HepG2 (cell line): ENCODE measurements around the gene RGS2. TPM values are rescaled to one million over a fixed set of nuclear protein-coding genes. Genes with fewer than 3 reads are reported as not detected.

Experiments
- DMAP1 ChIP-seq: IDR thresholded peaks from 2 replicates; pipeline ENCODE4 v1.6.1; 2016
- EEA1 ChIP-seq: sonication (generic); formaldehyde crosslinking; IDR thresholded peaks from 2 replicates; pipeline ENCODE4 v1.5.1; 2020; ENCODE audit warnings: mild to moderate bottlenecking, missing genetic modification reagents, borderline replicate concordance
- ELF3 ChIP-seq: IDR thresholded peaks from 2 replicates; pipeline ENCODE4 v1.6.1; 2016; ENCODE audit warnings: missing genetic modification reagents, missing compliant biosample characterization
- ELF4 ChIP-seq: sonication (generic); formaldehyde crosslinking; IDR thresholded peaks from 2 replicates; pipeline ENCODE4 v1.5.0; 2020; ENCODE audit warnings: missing genetic modification reagents, mild to moderate bottlenecking, moderate library complexity, borderline replicate concordance
- HDAC2 ChIP-seq: sonication (generic); formaldehyde crosslinking; IDR thresholded peaks from 2 replicates; pipeline ENCODE4 v1.4.0; 2020; ENCODE audit warnings: missing genetic modification reagents
- PAWR ChIP-seq: sonication (generic); formaldehyde crosslinking; IDR thresholded peaks from 2 replicates; pipeline ENCODE4 v1.4.0; 2020; ENCODE audit warnings: missing genetic modification reagents, mild to moderate bottlenecking, borderline replicate concordance
- REL ChIP-seq: sonication (generic); formaldehyde crosslinking; conservative IDR thresholded peaks from 2 replicates; pipeline ENCODE4 v1.8.0; 2022; ENCODE audit warnings: mild to moderate bottlenecking, missing genetic modification reagents, moderate library complexity
- RNF2 ChIP-seq: fragments of 450-650 bp; conservative IDR thresholded peaks from 2 replicates; pipeline ENCODE4 v1.6.1; 2016; ENCODE audit warnings: low read depth
- SIX4 ChIP-seq: sonication (generic); formaldehyde crosslinking; IDR thresholded peaks from 2 replicates; pipeline ENCODE4 v1.4.0; 2020; ENCODE audit warnings: missing genetic modification reagents
- THAP11 ChIP-seq: IDR thresholded peaks from 2 replicates; pipeline ENCODE4 v1.6.1; 2016; ENCODE audit warnings: missing biosample characterization, missing genetic modification reagents
- ZKSCAN5 ChIP-seq: sonication (generic); formaldehyde crosslinking; IDR thresholded peaks from 2 replicates; pipeline ENCODE4 v1.5.1; 2020; ENCODE audit warnings: mild to moderate bottlenecking, missing genetic modification reagents
- ZNF260 ChIP-seq: sonication (generic); formaldehyde crosslinking; IDR thresholded peaks from 2 replicates; pipeline ENCODE4 v1.4.0; 2020; ENCODE audit warnings: missing genetic modification reagents, low read depth, mild to moderate bottlenecking, borderline replicate concordance
- ZNF264 ChIP-seq: sonication (generic); formaldehyde crosslinking; IDR thresholded peaks from 2 replicates; pipeline ENCODE4 v1.4.0; 2020; ENCODE audit warnings: missing genetic modification reagents
- ZNF34 ChIP-seq: sonication (generic); formaldehyde crosslinking; IDR thresholded peaks from 2 replicates; pipeline ENCODE4 v1.4.0; 2020; ENCODE audit warnings: mild to moderate bottlenecking, missing genetic modification reagents, borderline replicate concordance
- ZNF768 ChIP-seq: sonication (generic); formaldehyde crosslinking; IDR thresholded peaks from 2 replicates; pipeline ENCODE4 v1.4.0; 2020; ENCODE audit warnings: missing genetic modification reagents
- ZNF883 ChIP-seq: sonication (generic); formaldehyde crosslinking; IDR thresholded peaks from 2 replicates; pipeline ENCODE4 v1.5.1; 2020; ENCODE audit warnings: mild to moderate bottlenecking, missing genetic modification reagents; ENCODE audit errors: not compliant biosample characterization
- polyA plus RNA-seq, 8 experiments: library from polyadenylated mRNA; depleted of rRNA in 3 of 8; stranded (reverse) in 7 of 8; unstranded in 1 of 8; fragments of >200 nt; fragmentation: Illumina TruSeq in 4 of 8; extraction: Trizol in 4 of 8; gene quantifications; 2 replicates each; pipeline versions ENCODE4 v1.2.1 to v1.2.3, GENCODE V29; 2011 to 2016; ENCODE audit warnings: low read depth in 4 of 8, missing spikeins in 1 of 8, mixed read lengths in 1 of 8; ENCODE audit not compliant: insufficient read depth in 1 of 8
- total RNA-seq, 5 experiments: library from RNA; depleted of rRNA; stranded (reverse); fragments of >200 nt; fragmentation: Illumina TruSeq; extraction: Trizol; gene quantifications; 2 replicates each; pipeline ENCODE4 v1.2.3, GENCODE V29; 2016; ENCODE audit warnings: low read depth in 1 of 5
- TF ChIP-seq, protein P1 (sequence below): sonication (generic); formaldehyde crosslinking; IDR thresholded peaks from 2 replicates; pipeline ENCODE4 v1.9.0; 2021; ENCODE audit warnings: mild to moderate bottlenecking, missing genetic modification reagents
- TF ChIP-seq, protein P2 (sequence below): sonication (generic); formaldehyde crosslinking; IDR thresholded peaks from 2 replicates; pipeline ENCODE4 v1.4.0; 2020; ENCODE audit warnings: missing genetic modification reagents; ENCODE audit errors: not compliant biosample characterization
- TF ChIP-seq, protein P3 (sequence below): sonication (generic); formaldehyde crosslinking; IDR thresholded peaks from 2 replicates; pipeline ENCODE4 v1.5.1; 2020; ENCODE audit warnings: missing genetic modification reagents, mild to moderate bottlenecking, borderline replicate concordance
- TF ChIP-seq, protein P4 (sequence below): sonication (generic); formaldehyde crosslinking; IDR thresholded peaks from 2 replicates; pipeline ENCODE4 v1.9.0; 2021; ENCODE audit warnings: missing genetic modification reagents, mild to moderate bottlenecking, borderline replicate concordance

Gene RGS2
- total and polyA plus RNA-seq, 2 of the 13 experiments (the other 11 are each of a cell fraction or from before 2014, with no cell fraction given): 0.64 to 1.4 TPM

DNA sequence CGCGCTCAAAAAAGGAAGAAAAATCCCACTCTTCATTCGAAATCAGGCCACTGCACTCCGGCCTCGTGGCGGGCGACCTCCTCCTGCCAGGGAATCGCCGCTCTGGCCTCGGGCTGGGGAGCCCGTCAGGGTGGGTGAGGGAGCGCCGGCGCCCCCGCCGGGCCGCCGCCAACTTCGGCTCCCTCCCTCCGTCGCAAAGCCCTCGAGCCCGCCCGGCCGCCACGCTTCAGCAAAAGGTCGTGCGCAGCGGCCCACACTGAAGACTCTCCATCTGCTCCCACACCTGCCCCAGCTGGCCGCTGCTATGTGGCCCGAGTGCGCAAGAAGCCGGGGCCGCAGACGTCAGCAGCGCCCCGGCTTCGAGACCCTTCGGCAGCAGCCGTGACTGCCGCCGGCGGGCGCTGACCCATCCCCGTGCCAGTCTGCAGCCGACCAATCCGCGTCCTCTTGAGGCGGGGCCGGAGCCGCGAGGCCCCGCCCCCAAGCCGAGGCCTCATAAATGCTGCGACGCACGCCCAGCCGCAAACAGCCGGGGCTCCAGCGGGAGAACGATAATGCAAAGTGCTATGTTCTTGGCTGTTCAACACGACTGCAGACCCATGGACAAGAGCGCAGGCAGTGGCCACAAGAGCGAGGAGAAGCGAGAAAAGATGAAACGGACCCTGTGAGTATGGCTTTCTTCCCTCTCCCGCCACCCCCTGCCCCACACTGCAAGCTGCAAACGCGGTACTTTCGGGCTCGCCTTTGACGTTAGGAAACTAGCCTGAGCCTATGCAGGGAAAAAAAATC lies at the start of gene RGS2 (continued):
- TF ChIP-seq ZNF883 (CRISPR knock-in tag) (peak; percentile 74), RNF2 (peak; percentile 93), SIX4 (CRISPR knock-in tag) (no peak), ZNF768 (0 out of 2 replicates have a peak, but pooled peaks have one; percentile 63), ELF4 (CRISPR knock-in tag) (peak; percentile 39; the same call in 1 of the 2 replicates), DMAP1 (CRISPR knock-in tag) (peak; percentile 62), ELF3 (peak; percentile 34; the same call in 1 of the 2 replicates), ZKSCAN5 (CRISPR knock-in tag) (no peak), ZNF34 (peak; percentile 98), REL (CRISPR knock-in tag) (0 out of 2 replicates have a peak, but pooled peaks have one; percentile 13), PAWR (CRISPR knock-in tag) (no peak), ZNF260 (CRISPR knock-in tag) (no peak), EEA1 (CRISPR knock-in tag) (no peak), HDAC2 (CRISPR knock-in tag) (peak; percentile 41; the same call in 1 of the 2 replicates), THAP11 (CRISPR knock-in tag) (peak; percentile 46), ZNF264 (no peak; the same call in 1 of the 2 replicates)
- TF ChIP-seq, protein P1, sequence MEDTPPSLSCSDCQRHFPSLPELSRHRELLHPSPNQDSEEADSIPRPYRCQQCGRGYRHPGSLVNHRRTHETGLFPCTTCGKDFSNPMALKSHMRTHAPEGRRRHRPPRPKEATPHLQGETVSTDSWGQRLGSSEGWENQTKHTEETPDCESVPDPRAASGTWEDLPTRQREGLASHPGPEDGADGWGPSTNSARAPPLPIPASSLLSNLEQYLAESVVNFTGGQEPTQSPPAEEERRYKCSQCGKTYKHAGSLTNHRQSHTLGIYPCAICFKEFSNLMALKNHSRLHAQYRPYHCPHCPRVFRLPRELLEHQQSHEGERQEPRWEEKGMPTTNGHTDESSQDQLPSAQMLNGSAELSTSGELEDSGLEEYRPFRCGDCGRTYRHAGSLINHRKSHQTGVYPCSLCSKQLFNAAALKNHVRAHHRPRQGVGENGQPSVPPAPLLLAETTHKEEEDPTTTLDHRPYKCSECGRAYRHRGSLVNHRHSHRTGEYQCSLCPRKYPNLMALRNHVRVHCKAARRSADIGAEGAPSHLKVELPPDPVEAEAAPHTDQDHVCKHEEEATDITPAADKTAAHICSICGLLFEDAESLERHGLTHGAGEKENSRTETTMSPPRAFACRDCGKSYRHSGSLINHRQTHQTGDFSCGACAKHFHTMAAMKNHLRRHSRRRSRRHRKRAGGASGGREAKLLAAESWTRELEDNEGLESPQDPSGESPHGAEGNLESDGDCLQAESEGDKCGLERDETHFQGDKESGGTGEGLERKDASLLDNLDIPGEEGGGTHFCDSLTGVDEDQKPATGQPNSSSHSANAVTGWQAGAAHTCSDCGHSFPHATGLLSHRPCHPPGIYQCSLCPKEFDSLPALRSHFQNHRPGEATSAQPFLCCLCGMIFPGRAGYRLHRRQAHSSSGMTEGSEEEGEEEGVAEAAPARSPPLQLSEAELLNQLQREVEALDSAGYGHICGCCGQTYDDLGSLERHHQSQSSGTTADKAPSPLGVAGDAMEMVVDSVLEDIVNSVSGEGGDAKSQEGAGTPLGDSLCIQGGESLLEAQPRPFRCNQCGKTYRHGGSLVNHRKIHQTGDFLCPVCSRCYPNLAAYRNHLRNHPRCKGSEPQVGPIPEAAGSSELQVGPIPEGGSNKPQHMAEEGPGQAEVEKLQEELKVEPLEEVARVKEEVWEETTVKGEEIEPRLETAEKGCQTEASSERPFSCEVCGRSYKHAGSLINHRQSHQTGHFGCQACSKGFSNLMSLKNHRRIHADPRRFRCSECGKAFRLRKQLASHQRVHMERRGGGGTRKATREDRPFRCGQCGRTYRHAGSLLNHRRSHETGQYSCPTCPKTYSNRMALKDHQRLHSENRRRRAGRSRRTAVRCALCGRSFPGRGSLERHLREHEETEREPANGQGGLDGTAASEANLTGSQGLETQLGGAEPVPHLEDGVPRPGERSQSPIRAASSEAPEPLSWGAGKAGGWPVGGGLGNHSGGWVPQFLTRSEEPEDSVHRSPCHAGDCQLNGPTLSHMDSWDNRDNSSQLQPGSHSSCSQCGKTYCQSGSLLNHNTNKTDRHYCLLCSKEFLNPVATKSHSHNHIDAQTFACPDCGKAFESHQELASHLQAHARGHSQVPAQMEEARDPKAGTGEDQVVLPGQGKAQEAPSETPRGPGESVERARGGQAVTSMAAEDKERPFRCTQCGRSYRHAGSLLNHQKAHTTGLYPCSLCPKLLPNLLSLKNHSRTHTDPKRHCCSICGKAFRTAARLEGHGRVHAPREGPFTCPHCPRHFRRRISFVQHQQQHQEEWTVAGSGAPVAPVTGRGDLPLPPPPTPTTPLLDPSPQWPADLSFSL: no peak
- TF ChIP-seq, protein P2, sequence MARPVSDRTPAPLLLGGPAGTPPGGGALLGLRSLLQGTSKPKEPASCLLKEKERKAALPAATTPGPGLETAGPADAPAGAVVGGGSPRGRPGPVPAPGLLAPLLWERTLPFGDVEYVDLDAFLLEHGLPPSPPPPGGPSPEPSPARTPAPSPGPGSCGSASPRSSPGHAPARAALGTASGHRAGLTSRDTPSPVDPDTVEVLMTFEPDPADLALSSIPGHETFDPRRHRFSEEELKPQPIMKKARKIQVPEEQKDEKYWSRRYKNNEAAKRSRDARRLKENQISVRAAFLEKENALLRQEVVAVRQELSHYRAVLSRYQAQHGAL: no peak
- TF ChIP-seq, protein P3, sequence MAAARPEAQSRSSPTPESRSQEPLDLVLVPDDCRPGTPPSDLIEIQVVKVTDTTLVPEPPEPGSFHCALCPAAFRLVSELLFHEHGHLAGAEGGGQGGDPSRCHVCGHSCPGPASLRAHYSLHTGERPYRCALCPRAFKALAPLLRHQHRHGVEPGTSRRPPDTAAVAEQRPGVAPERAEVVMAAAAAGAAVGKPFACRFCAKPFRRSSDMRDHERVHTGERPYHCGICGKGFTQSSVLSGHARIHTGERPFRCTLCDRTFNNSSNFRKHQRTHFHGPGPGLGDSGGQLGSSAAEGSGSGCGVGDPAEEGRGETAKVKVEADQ (CRISPR knock-in tag): peak; percentile 53; the same call in 1 of the 2 replicates
- TF ChIP-seq, protein P4, sequence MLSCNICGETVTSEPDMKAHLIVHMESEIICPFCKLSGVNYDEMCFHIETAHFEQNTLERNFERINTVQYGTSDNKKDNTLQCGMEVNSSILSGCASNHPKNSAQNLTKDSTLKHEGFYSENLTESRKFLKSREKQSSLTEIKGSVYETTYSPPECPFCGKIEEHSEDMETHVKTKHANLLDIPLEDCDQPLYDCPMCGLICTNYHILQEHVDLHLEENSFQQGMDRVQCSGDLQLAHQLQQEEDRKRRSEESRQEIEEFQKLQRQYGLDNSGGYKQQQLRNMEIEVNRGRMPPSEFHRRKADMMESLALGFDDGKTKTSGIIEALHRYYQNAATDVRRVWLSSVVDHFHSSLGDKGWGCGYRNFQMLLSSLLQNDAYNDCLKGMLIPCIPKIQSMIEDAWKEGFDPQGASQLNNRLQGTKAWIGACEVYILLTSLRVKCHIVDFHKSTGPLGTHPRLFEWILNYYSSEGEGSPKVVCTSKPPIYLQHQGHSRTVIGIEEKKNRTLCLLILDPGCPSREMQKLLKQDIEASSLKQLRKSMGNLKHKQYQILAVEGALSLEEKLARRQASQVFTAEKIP (CRISPR knock-in tag): no peak
